HG03159 (cell line): ENCODE data around the gene TNS4.

Experiments used
- ATAC-seq: cut with Tn5 transposase; IDR thresholded peaks from one replicate; pipeline ENCODE4 v1.9.1; 2021; ENCODE audit warnings: mild to moderate bottlenecking, moderate library complexity; ENCODE audit not compliant: unreplicated experiment

Gene TNS4

DNA sequence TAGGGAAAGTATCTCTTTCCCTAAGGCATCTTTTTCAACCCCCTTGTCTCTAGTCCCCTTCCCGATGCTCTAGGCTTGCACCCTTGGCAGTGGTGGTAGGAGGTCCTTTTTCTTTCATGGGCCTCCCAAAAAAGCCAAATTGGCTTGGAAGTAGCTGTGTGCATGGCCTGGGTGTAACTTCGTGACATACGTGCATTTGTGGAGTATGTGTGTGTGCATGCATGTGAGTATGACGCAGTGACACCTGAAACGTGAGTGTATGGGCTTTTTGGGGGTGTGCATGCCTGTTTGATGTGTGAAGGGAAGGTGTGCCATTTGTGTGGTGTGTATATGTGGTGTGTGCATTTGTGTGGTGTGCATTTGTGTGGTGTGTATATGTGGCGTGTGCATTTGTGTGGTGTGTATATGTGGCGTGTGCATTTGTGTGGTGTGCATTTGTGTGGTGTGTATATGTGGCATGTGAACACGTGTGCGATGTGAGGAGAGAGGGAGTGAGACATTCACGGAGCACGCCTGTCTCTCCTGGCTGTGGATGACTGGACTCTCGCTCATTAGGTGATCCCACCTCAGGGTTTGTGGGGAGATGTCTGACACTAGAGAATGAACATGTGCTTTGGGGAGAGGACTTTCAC is 42.5 kb downstream of the TNS4 start:
- ATAC-seq: no peak

DNA sequence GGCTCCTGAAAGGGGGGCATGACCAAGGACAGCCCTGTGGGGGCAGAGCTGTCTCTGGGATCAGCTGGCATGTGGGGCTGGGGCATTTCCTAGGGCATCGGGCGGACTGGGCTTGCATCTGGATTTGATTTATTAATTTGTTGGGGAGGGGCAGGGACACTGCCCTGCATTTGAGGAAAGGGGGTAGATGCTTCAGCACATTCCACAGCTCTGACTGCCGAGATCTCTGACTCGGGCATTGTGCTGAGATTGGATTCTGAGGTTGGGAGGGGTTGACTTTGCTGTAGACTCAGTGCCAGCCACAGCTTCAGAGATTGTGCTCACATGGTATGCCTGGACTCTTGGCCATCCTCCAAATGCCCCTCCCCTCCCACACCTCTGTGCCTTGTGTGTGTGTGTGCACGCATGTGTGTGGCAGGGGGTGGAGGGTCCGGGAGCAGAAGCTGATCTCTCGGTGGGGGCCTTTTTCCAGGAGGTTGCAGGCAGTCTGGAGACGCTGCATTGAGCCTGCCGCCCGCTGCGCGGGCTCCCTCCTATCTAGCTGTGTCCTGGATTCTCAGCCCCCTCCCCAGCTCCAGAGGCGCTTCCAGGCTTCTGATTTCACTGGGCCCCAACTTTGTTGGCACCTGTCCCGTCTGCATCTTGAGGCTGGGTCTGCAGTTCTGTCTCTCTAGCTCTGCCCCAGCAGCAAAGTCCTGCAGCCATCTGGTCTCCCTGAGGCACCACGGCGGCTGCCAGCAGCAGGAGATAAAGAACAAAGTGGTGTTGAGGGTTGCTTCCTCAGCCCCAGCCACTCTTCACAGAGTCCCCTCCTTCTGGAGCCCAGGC is 43.2 kb downstream of the TNS4 start:
- ATAC-seq: no peak

DNA sequence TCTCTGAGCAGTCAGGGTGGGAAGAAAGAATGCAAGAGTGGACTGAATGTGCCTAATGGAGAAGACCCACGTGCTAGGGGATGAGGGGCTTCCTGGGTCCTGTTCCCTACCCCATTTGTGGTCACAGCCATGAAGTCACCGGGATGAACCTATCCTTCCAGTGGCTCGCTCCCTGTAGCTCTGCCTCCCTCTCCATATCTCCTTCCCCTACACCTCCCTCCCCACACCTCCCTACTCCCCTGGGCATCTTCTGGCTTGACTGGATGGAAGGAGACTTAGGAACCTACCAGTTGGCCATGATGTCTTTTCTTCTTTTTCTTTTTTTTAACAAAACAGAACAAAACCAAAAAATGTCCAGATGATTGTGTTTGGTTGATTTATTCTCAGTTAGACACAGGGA is 44.1 kb downstream of the TNS4 start:
- ATAC-seq: no peak

DNA sequence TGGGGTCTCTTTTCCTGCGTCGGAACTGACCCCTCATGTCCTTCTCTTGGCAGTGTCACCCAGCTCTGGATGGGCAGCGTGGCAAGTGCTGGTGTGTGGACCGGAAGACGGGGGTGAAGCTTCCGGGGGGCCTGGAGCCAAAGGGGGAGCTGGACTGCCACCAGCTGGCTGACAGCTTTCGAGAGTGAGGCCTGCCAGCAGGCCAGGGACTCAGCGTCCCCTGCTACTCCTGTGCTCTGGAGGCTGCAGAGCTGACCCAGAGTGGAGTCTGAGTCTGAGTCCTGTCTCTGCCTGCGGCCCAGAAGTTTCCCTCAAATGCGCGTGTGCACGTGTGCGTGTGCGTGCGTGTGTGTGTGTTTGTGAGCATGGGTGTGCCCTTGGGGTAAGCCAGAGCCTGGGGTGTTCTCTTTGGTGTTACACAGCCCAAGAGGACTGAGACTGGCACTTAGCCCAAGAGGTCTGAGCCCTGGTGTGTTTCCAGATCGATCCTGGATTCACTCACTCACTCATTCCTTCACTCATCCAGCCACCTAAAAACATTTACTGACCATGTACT is 44.9 kb downstream of the TNS4 start:
- no peak for ATAC-seq

DNA sequence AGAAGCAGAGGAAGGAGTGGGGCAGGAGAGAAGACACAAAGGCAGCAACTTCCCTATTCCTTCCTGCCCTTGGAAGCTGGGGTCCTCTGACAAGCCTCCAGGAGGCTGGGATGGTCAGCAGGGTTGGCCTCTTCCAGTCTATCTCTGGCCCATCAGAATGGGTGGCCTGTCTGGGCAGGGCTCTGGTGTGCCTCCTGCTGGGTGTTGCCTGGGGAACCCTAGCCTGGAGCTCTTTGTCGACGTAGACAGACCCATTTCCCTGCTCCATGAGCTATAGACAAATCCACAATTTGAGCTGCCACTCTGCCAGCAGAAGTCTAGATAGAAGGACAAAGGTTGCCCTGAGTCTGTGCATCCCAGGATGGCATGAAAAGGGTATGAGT is 46.8 kb downstream of the TNS4 start:
- ATAC-seq: no peak

DNA sequence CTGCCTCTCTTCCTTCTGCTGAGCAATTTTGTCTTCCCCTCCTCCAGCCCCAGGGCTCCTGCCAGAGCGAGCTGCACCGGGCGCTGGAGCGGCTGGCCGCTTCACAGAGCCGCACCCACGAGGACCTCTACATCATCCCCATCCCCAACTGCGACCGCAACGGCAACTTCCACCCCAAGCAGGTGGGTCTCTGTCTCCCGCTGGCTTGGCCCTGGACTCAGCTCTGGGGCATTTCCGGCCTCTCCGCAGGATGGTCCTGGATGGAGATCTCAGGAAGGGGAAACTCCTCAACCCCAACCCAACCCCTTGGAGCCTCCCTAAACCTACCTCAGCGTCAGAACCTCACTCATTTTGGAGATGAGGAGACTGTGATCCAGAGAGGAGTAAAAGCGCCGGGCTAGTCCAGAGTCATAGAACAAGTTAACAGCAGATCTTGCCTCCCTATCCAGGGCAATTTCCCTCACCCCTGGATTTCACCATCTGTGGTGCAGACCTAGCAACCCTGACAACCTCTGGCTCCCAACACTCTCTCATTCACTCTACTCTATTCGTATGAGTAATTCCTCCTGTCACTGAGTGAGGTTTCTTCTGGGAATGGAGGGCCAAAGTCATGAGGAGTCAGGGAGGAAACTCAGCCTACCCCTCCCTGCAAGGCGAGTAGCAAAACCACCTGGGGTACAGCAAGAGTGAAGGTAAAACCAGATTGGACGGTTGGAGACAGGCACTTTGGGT is 47.4 kb downstream of the TNS4 start:
- ATAC-seq: no peak

DNA sequence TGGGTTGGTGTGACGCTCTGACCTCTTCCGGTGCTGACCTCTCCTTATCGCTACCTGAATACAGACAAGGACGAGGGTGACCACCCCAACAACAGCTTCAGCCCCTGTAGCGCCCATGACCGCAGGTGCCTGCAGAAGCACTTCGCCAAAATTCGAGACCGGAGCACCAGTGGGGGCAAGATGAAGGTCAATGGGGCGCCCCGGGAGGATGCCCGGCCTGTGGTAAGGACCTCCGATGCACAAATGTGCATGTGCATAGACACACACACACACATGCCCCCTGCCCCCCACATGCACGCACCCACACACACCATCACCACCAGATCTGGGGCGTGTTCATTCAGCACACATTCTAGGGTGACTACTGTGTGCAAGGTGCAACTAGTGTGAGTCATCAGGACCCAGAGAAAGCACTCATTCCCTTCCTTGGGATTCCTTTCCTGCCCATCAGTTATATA is 48.5 kb downstream of the TNS4 start:
- ATAC-seq: no peak

DNA sequence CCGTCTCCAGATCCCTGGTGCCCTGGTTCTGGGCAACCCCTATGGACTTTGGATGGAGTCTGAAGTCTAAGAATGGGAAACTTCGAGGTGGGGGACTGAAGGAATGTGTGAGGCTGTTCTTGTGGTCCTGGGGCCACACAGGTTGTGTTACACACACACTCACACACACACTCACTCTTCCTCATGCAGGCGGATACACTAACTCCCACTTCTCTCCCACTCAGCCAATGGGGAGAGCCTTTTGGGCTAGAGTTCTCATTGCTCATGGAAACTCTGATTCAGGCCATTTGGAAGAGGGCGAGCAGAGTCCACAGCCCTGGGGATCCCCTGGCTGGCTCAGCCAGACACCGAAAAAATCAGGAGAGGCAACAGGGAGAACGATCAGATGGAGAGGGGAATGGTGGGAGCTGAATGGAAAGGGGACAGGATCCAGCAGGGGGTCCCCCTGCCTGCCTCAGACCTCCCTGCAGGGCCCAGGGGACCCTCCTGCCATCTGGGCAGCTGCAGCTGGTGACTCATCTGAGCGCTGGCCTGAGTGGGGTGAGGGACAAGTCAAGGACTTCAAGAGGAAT is 49.1 kb downstream of the TNS4 start:
- ATAC-seq: no peak

DNA sequence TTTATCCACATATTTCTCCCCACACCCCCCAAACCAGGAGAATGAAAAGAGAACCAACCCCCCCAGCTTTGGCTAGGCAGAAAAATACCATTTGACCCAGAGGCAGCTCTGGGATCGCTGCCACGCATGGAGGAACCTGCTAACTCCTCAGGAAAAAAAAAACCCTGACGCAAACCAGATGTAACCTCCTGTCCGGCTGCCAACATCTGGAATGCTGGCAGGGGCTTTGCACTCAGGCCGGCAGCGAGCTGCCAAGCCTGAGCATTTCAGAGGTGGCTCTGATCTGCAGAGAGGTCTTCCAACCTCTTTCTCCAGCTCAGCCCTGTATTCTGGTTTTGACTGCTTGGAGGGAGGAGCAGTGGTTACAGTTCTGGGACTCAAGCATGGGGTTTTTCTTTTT is 50.0 kb downstream of the TNS4 start:
- ATAC-seq: no peak

DNA sequence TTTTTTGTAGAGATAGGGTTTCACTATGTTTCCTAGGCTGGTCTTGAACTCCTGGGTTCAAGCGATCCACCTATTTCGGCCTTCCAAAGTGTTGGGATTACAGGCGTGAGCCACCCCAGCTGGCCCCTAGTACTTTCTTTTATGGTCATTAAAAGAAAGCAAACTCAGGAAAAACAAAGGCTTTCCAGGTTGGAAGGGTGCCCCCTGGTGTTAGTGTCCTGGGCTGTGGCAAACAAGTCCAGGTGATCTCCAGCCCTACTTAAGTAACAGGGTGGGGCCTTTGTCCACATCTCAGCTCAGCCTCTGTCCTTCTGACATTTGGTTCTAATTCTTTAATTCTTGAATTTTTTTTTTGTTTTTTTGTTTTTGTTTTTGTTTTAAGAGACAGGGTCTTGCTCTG is 51.2 kb downstream of the TNS4 start:
- ATAC-seq: no peak

DNA sequence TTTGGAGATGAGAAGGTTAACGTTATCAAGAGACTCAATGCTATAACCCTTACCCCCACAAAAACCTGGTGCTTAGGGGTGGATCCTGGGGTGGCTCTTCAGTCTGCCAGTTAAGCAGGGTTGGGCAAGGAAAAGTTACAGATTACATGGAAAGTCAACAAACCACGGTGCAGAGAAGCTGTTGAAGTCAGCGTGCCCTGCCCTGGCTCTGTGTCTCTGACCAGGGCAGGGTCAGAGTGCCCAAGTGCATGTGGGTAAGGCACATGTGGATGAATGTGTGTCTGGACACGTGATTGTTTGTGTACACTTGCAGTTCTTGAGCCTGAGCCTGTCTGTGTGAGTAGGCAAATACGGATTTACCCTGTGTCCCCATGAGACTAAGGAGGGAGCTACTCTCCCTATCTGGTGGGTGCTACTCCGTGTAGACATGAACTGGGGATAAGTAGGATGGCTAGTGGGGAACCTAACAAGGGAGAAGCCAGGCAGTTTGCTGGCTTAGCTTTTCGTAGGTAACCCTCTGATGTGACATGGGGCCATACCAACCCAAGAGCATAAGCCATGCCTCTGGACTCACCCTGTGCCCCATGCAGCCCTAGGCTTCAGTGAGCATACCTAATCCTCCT is 52.7 kb downstream of the TNS4 start:
- no peak for ATAC-seq

DNA sequence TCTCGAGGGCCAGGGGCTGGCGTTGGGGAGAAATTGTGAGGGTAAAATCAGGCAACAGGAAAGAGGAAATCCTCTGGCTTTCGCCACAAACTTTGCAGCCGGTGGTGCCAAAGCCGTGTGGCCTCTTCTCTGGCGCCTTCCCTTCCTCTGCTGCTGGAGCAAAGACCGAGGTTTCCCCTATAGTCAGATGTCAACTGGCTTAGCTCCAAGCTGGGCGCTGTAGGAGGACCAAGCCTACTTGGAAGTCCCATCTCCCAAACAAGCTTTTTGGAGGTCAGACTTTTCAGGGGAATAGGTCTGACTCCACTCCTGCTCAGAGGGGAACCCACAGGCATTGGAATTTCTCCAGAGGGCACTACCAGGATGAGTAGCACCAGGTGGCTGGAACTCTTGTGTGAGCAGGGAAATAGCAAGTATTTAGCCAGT is 53.2 kb downstream of the TNS4 start:
- ATAC-seq: no peak

DNA sequence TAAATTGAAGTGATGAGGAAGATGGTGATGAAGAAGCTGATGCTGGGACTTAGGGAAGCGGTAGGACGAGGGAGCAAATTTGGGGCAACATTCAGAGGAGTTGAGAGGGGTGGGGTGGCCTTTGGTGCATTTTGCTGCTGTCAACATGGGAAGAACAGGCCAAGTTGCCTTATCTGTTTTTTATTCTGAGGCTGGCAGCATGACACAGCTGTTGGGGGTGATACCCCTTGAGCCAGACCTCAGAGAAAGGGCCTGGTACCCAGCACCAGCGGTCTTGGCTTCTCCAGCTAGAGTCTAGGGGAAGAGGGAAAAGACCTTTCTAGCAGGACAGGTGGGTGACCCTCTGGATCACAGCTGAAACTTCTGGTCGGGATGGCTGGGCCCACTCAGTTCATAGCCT is 53.6 kb downstream of the TNS4 start:
- no peak for ATAC-seq

DNA sequence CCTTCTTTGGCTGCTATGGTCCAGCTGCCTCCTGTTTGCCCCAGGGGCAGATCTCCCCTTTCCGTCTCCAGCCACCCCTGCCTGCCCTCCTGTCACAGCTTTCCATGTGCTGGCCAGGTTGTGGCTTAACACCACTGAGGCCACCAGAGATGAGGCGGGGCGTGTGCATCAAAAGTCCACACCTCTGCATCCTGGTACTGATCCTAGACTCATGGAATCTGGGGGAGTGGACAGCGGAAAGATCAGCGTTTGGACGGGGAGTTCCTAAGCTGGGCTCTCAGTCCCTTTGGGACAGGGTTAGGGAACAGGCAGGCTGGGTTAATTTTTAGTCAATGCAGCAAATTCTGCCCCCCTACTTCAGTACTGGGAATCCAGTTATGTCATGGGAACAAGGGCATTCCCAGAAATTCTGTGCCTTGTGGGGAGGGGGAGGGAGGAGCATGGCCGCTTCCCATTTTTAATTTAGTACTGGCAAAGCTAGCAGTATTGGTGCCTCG is 54.2 kb downstream of the TNS4 start:
- no peak for ATAC-seq

DNA sequence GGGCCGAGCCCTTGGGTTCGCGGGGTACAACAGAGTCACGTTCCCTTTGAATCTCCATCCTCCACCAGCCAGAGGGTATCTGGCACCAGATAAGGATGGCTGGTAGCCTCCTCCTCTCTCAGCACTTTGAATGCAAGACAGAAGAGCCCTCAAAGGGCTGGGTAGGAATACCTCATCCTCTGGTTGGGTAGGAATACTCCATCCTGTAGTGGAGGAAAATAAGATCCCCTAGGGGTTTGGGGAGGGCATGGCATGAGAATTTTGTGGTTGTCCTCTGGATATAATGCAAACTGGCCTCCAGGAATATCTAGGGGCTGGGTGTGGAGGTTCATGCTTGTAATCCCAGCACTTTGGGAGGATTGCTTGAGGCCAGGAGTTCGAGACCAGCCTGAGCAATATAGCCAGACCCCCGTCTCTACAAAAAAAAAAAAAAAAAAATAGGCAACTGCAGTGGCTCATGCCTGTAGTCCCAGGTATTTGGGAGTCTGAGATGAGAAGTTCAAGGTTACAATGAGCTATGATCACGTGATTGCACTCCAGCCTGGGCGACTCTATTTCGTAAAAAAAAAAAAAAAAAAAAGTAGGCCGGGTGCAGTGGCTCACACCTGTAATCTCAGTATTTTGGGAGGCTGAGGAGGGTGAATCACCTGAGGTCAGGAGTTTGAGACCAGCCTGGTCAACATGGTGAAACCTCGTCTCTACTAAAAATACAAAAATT is 55.5 kb downstream of the TNS4 start:
- no peak for ATAC-seq

DNA sequence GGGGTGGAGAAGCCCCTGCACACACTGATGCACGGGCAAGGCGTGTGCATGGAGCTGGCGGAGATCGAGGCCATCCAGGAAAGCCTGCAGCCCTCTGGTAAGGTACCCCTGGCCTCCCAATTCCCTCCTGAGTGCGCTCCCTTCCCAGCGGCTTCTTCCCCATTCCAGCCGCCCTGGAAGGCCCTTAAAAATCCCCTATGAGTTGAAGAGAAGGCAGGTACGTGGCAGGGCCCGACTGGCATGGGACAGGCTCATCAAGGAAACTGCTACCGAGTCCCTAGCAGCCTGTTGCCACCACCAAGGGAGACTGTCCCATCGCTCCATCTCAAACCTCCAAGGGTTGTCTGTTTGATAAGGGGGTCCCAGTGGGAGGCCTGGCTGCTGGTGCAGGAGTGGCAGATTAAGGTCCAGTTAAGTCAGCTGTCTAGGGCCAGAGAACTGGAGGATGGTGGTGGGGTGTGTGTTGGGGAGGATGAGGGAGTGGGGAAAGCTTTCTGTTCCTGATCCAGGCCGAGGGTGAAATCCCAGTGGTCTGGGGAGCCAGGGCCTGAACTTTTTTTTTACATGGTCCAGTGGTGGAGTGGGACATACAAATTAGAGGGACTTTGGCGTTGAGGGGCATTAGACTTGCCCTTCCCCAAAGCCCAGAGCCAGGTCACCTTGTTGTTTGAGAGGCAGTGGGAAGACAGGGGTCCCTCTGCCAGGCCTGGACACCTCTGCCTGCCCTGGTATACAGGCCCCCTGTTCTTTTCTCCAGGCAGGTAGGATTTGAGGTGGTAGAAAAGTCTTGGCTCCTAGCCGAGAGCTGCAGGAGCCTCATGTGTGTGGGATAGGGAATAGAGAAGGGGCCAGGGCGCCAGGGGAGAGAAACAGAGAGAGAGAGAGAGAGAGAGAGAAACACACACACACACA is 57.2 kb downstream of the TNS4 start:
- ATAC-seq: no peak

DNA sequence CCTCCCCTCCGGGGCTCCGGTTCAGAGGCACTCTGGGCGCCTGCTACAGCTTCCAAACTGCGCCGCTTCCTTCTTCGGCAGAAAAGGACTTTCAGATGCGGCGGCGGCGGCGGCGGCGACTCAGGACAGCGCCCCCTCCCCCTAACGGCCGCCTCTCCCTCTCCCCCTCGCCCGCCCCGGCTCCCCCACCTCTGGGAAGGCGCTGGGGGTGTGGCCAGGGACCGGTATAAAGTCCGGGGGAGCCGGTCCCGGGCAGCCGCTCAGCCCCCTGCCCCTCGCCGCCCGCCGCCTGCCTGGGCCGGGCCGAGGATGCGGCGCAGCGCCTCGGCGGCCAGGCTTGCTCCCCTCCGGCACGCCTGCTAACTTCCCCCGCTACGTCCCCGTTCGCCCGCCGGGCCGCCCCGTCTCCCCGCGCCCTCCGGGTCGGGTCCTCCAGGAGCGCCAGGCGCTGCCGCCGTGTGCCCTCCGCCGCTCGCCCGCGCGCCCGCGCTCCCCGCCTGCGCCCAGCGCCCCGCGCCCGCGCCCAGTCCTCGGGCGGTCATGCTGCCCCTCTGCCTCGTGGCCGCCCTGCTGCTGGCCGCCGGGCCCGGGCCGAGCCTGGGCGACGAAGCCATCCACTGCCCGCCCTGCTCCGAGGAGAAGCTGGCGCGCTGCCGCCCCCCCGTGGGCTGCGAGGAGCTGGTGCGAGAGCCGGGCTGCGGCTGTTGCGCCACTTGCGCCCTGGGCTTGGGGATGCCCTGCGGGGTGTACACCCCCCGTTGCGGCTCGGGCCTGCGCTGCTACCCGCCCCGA is 58.0 kb downstream of the TNS4 start, which contains the start of gene IGFBP4:
Gene IGFBP4, plus strand, starts transcription at position 255 of the 792 bp plus-strand sequence. Its CDS starts 286 bp downstream, at position 541.
- no peak for ATAC-seq
